Measurements from ENCODE around the gene SERINC2. TPM values are rescaled to one million over a fixed set of nuclear protein-coding genes. Genes with fewer than 3 reads are reported as not detected.

SERINC2 gene
- total RNA-seq, 1 donor from 2014 or later = 105 TPM

GRCh38 chr1:31441073-31441472, 28.1 kb downstream of the SERINC2 start:
- H3K27me3 ChIP-seq (ENCODE audit: control insufficient read depth, insufficient read depth, low read length) = no peaks in the 10 kb centered on the region
- no peak overlapping the region for H3K4me3 ChIP-seq (ENCODE audit: low read depth, low read length)
- no peak for DNase-seq (ENCODE audit: low read depth)
- no peak for TF ChIP-seq CTCF (IDR thresholded peaks at IDR 0.05; ENCODE audit: insufficient read depth, low read length, poor library complexity, severe bottlenecking)
- H3K36me3 ChIP-seq (ENCODE audit: control insufficient read depth, insufficient read depth, low read length) = no peaks in the 10 kb centered on the region

GRCh38 chr1:31441558-31441957, 28.5 kb downstream of the SERINC2 start:
- Histone ChIP-seq H3K36me3 (ENCODE audit: control insufficient read depth, insufficient read depth, low read length) (no peaks in the 10 kb centered on the region), H3K27me3 (ENCODE audit: control insufficient read depth, insufficient read depth, low read length) (no peaks in the 10 kb centered on the region), H3K4me3 (ENCODE audit: low read depth, low read length) (no peak overlapping the region)
- DNase-seq (ENCODE audit: low read depth) = no peak
- TF ChIP-seq CTCF (IDR thresholded peaks at IDR 0.05; ENCODE audit: insufficient read depth, low read length, poor library complexity, severe bottlenecking) = no peak

GRCh38 chr1:31441970-31442647, 29.1 kb downstream of the SERINC2 start:
- Histone ChIP-seq H3K36me3 (ENCODE audit: control insufficient read depth, insufficient read depth, low read length) (no peaks in the 10 kb centered on the region), H3K4me3 (ENCODE audit: low read depth, low read length) (no peak overlapping the region), H3K27me3 (ENCODE audit: control insufficient read depth, insufficient read depth, low read length) (no peaks in the 10 kb centered on the region)
- no peak for TF ChIP-seq CTCF (IDR thresholded peaks at IDR 0.05; ENCODE audit: insufficient read depth, low read length, poor library complexity, severe bottlenecking)
- DNase-seq (ENCODE audit: low read depth) = no peak

- no peak for TF ChIP-seq CTCF (IDR thresholded peaks at IDR 0.05; ENCODE audit: insufficient read depth, low read length, poor library complexity, severe bottlenecking)
- Histone ChIP-seq H3K36me3 (ENCODE audit: control insufficient read depth, insufficient read depth, low read length) (no peaks in the 10 kb centered on the region), H3K4me3 (ENCODE audit: low read depth, low read length) (no peak overlapping the region), H3K27me3 (ENCODE audit: control insufficient read depth, insufficient read depth, low read length) (no peaks in the 10 kb centered on the region)
- no peak for DNase-seq (ENCODE audit: low read depth)
Observed at GRCh38 chr1:31442648-31442994, 29.6 kb downstream of the SERINC2 start.

- no peak for TF ChIP-seq CTCF (IDR thresholded peaks at IDR 0.05; ENCODE audit: insufficient read depth, low read length, poor library complexity, severe bottlenecking)
- H3K4me3 ChIP-seq (ENCODE audit: low read depth, low read length) = no peak overlapping the region
- no peaks in the 10 kb centered on the region for H3K36me3 ChIP-seq (ENCODE audit: control insufficient read depth, insufficient read depth, low read length)
- no peak for DNase-seq (ENCODE audit: low read depth)
- H3K27me3 ChIP-seq (ENCODE audit: control insufficient read depth, insufficient read depth, low read length) = no peaks in the 10 kb centered on the region
Observed at GRCh38 chr1:31443673-31444072, 30.7 kb downstream of the SERINC2 start.

Measured in kidney epithelial cell (primary cell).